Smooth muscle cell (in vitro differentiated cells): Measurements from ENCODE around the gene PTH2R. TPM values are rescaled to one million over a fixed set of nuclear protein-coding genes. Genes with fewer than 3 reads are reported as not detected.
"Not testable (repeated sequence)": the region's sequence is repeated elsewhere in the genome, so short reads cannot be mapped to it uniquely, and the experiment has no call there.

Experiments used
- DNase-seq: peaks from one replicate; lab custom pipeline; 2025; ENCODE audit not compliant: unreplicated experiment; lab: John Stamatoyannopoulos, UW
- H2AFZ ChIP-seq: fragments of 200-600 bp; sonication (generic); 2 replicates; pipeline ENCODE4 v1.6.0; 2016; ENCODE audit warnings: antibody characterized with exemption, low read depth, mild to moderate bottlenecking
- H3F3A ChIP-seq: fragments of 200-600 bp; sonication (generic); 2 replicates; pipeline ENCODE4 v1.6.0; 2017; ENCODE audit warnings: antibody characterized with exemption, low read depth
- H3K27ac ChIP-seq: fragments of 200-600 bp; sonication (generic); 2 replicates; pipeline ENCODE4 v1.5.1; 2016; ENCODE audit warnings: low read depth, mild to moderate bottlenecking
- H3K27me3 ChIP-seq: fragments of 200-600 bp; sonication (generic); 2 replicates; pipeline ENCODE4 v1.6.1; 2016; ENCODE audit warnings: low read depth, mild to moderate bottlenecking
- H3K36me3 ChIP-seq: fragments of 200-600 bp; sonication (generic); 2 replicates; pipeline ENCODE4 v1.5.1; 2016; ENCODE audit warnings: low read depth
- H3K4me1 ChIP-seq: fragments of 200-600 bp; sonication (generic); 2 replicates; pipeline ENCODE4 v1.5.1; 2016; ENCODE audit warnings: low read depth
- H3K4me2 ChIP-seq: fragments of 200-600 bp; sonication (generic); 2 replicates; pipeline ENCODE4 v1.6.0; 2016; ENCODE audit warnings: mild to moderate bottlenecking
- H3K4me3 ChIP-seq: fragments of 200-600 bp; sonication (generic); 2 replicates; pipeline ENCODE4 v1.5.1; 2016; ENCODE audit warnings: mild to moderate bottlenecking
- H3K79me2 ChIP-seq: fragments of 200-600 bp; sonication (generic); 2 replicates; pipeline ENCODE4 v1.6.0; 2016; ENCODE audit warnings: low read depth, mild to moderate bottlenecking
- H3K9ac ChIP-seq: fragments of 200-600 bp; sonication (generic); 2 replicates; pipeline ENCODE4 v1.6.0; 2016; ENCODE audit warnings: low read depth
- H3K9me3 ChIP-seq: fragments of 200-600 bp; sonication (generic); replicated peaks from 2 replicates; pipeline ENCODE4 v1.5.1; 2016; ENCODE audit warnings: low read depth
- H4K20me1 ChIP-seq: fragments of 200-600 bp; sonication (generic); 2 replicates; pipeline ENCODE4 v1.6.0; 2016; ENCODE audit warnings: low read depth
- WGBS: methylation state at CpG from one replicate; pipeline ENCODE4 v1.1.7; 2016; ENCODE audit warnings: low lambda C conversion rate; 5-methylcytosine and 5-hydroxymethylcytosine counted together
- polyA plus RNA-seq: library from polyadenylated mRNA; unstranded; fragments of >200 nt; fragmentation: Nextera tagmentation; extraction: Ambion mirVana; gene quantifications from 2 replicates; pipeline ENCODE4 v1.2.1, GENCODE V29; 2016
- total RNA-seq: library from RNA; depleted of rRNA; stranded (reverse); fragments of >200 nt; gene quantifications from 2 replicates; pipeline ENCODE4 v1.2.3, GENCODE V29; 2014
- TF ChIP-seq, protein P1 (sequence below): fragments of 200-600 bp; sonication (generic); IDR thresholded peaks from 2 replicates; pipeline ENCODE4 v1.5.1; 2017; ENCODE audit warnings: borderline replicate concordance, mild to moderate bottlenecking, antibody characterized with exemption; ENCODE audit not compliant: insufficient read depth, poor library complexity, severe bottlenecking

Gene PTH2R
- total and polyA plus RNA-seq, 2 experiments from 2014 or later = not detected

DNA sequence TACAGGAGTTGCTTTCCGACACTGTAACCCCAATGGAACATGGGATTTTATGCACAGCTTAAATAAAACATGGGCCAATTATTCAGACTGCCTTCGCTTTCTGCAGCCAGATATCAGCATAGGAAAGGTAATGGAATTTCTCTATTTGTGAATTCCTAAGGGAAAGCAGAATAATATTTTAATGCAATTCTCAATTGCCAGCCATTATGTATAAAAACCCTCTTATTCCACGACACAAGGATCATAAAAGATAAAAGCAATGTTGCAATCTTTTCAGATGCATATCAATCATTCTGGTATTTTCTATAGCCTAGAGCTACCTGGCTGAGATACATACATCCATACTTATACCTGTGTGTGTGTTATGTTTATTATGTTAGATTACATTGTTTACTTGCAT, 31.2 kb downstream of the PTH2R start:
- no peaks in the 10 kb centered on the region for H3K79me2 ChIP-seq
- no peak for DNase-seq
- H2AFZ ChIP-seq = no peak overlapping the region
- no peak overlapping the region for H3K4me3 ChIP-seq
- TF ChIP-seq, protein P1, sequence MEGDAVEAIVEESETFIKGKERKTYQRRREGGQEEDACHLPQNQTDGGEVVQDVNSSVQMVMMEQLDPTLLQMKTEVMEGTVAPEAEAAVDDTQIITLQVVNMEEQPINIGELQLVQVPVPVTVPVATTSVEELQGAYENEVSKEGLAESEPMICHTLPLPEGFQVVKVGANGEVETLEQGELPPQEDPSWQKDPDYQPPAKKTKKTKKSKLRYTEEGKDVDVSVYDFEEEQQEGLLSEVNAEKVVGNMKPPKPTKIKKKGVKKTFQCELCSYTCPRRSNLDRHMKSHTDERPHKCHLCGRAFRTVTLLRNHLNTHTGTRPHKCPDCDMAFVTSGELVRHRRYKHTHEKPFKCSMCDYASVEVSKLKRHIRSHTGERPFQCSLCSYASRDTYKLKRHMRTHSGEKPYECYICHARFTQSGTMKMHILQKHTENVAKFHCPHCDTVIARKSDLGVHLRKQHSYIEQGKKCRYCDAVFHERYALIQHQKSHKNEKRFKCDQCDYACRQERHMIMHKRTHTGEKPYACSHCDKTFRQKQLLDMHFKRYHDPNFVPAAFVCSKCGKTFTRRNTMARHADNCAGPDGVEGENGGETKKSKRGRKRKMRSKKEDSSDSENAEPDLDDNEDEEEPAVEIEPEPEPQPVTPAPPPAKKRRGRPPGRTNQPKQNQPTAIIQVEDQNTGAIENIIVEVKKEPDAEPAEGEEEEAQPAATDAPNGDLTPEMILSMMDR = no peak
- H3K9ac ChIP-seq = no peak overlapping the region
- no peaks in the 10 kb centered on the region for H3K9me3 ChIP-seq
- WGBS = 85% methylated on average over 3 of the region's 3 CpGs
- no peaks in the 10 kb centered on the region for H4K20me1 ChIP-seq
- no peak overlapping the region for H3K27ac ChIP-seq
- H3K27me3 ChIP-seq = no peaks in the 10 kb centered on the region
- H3K4me1 ChIP-seq = peaks cover 3% of the 10 kb centered on the region
- no peaks in the 10 kb centered on the region for H3K36me3 ChIP-seq
- H3F3A ChIP-seq = no peaks in the 10 kb centered on the region
- H3K4me2 ChIP-seq = no peak overlapping the region

DNA sequence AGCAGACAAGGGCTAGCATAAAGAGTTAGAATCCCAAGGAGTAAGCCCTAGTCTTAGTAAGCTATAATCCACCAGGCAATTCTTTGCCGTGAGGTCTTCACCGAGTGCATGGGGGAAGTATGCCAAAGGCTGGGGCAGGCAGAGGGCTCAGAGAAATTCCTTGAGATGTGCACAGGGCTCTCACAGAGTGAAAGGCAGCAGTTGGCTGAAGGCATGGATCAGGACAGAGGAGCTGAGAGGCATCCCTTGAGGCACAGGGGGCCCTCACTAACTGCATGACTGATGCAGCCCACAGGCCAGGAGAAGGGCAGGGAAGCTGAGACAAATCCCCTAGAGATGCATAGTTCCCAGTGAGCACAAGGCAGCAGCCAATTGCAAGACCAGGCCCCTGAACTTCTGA, 34.1 kb downstream of the PTH2R start:
- H3K4me2 ChIP-seq = no peak overlapping the region
- no peaks in the 10 kb centered on the region for H3K79me2 ChIP-seq
- no peaks in the 10 kb centered on the region for H3K27me3 ChIP-seq
- DNase-seq = no peak
- no peaks in the 10 kb centered on the region for H4K20me1 ChIP-seq
- TF ChIP-seq, protein P1 = no peak
- no peak overlapping the region for H3K9ac ChIP-seq
- 93% methylated on average over 2 of the region's 2 CpGs for WGBS
- no peak overlapping the region for H3K4me3 ChIP-seq
- H3F3A ChIP-seq = no peaks in the 10 kb centered on the region
- no peaks in the 10 kb centered on the region for H3K36me3 ChIP-seq
- H3K4me1 ChIP-seq = peaks cover 3% of the 10 kb centered on the region
- H2AFZ ChIP-seq = no peak overlapping the region
- H3K27ac ChIP-seq = no peak overlapping the region
- H3K9me3 ChIP-seq = no peaks in the 10 kb centered on the region

DNA sequence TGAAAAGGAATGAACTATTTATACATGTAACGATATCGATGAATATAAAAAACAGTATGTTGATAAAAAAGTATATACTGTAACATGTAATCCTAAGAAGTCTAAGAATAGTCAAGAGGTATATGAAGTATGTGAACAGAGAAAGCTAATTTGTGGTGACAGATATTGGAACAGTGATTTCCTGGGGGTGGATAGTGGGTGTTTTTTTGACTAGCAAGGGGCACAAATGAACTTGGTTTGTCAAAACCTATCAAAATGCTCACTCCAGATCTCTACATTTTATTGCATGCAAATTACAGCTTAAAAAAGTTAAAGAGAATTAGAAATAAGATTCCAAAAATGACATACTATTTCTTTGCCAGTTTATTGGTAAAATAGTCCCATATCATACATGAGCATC, 35.4 kb downstream of the PTH2R start:
- no peaks in the 10 kb centered on the region for H3K79me2 ChIP-seq
- no peak overlapping the region for H3K9ac ChIP-seq
- TF ChIP-seq, protein P1 = no peak
- H3K4me2 ChIP-seq = no peak overlapping the region
- WGBS = 94% methylated on average over 2 of the region's 2 CpGs
- no peaks in the 10 kb centered on the region for H4K20me1 ChIP-seq
- H3K27me3 ChIP-seq = no peaks in the 10 kb centered on the region
- DNase-seq = no peak
- H3K4me3 ChIP-seq = no peak overlapping the region
- no peaks in the 10 kb centered on the region for H3K9me3 ChIP-seq
- H2AFZ ChIP-seq = no peak overlapping the region
- H3K36me3 ChIP-seq = no peaks in the 10 kb centered on the region
- peaks cover 3% of the 10 kb centered on the region for H3K4me1 ChIP-seq
- H3F3A ChIP-seq = no peaks in the 10 kb centered on the region
- H3K27ac ChIP-seq = no peak overlapping the region

DNA sequence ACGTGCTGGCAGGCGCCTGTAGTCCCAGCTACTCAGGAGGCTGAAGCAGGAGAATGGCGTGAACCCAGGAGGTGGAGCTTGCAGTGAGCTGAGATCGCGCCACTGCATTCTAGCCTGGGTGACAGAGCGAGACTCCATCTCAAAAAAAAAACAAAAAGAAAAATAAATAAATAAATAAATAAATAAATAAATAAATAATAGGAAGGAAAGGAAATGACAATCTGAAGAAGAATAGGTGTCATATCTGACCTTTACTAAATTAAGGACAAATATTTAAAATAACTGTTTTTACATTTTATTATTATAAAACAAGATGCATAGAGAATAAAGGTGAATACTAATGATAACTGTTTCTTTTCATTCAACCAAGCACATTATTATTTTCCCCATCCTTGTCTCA, 40.9 kb downstream of the PTH2R start:
- H3K27me3 ChIP-seq, H3K4me1 ChIP-seq, H3K9me3 ChIP-seq, H3K4me2 ChIP-seq, H3K4me3 ChIP-seq, H3K79me2 ChIP-seq, H3K27ac ChIP-seq, H3K9ac ChIP-seq, H4K20me1 ChIP-seq, H3K36me3 ChIP-seq, H3F3A ChIP-seq, DNase-seq, H2AFZ ChIP-seq: not testable (repeated sequence)
- 93% methylated on average over 6 of the region's 6 CpGs for WGBS
